ENCODE data around the gene CRACDL. TPM values are rescaled to one million over a fixed set of nuclear protein-coding genes. Genes with fewer than 3 reads are reported as not detected.
A peak's percentile ranks its signal among the peaks of the same experiment; 100 is the strongest.

CRACDL gene
- total and polyA plus RNA-seq, 2 of the 13 experiments (the other 11 are each of a cell fraction or from before 2014, with no cell fraction given): 0.15 to 0.26 TPM

- TF ChIP-seq NCOR1 (IDR thresholded peaks at IDR 0.05; ENCODE audit: borderline replicate concordance, low read length) (no peak), LCORL (IDR thresholded peaks at IDR 0.05) (no peak), LCORL (CRISPR knock-in tag; IDR thresholded peaks at IDR 0.05) (peak; percentile 76), ZNF841 (CRISPR knock-in tag; IDR thresholded peaks at IDR 0.05; ENCODE audit: borderline replicate concordance) (no peak), ZNF678 (CRISPR knock-in tag; IDR thresholded peaks at IDR 0.05) (no peak), ZNF557 (CRISPR knock-in tag; IDR thresholded peaks at IDR 0.05) (no peak), ZNF33A (CRISPR knock-in tag; IDR thresholded peaks at IDR 0.05; ENCODE audit: borderline replicate concordance) (no peak), POLR2AphosphoS5 (IDR thresholded peaks at IDR 0.05; ENCODE audit: low read depth, low read length) (no peak), YEATS4 (CRISPR knock-in tag; IDR thresholded peaks at IDR 0.05; ENCODE audit: borderline replicate concordance) (peak; percentile 51; the same call in 1 of the 2 replicates), ARID5B (CRISPR knock-in tag; IDR thresholded peaks at IDR 0.05) (peak; percentile 79), ZNF597 (CRISPR knock-in tag; IDR thresholded peaks at IDR 0.05) (no peak), STAG1 (CRISPR knock-in tag; IDR thresholded peaks at IDR 0.05) (no peak), NONO (IDR thresholded peaks at IDR 0.05) (no peak), NONO (CRISPR knock-in tag; conservative IDR thresholded peaks at IDR 0.05) (no peak), U2AF1 (optimal IDR thresholded peaks at IDR 0.05; ENCODE audit: low read depth, low read length) (peak; percentile 55), ZNF761 (CRISPR knock-in tag; conservative IDR thresholded peaks at IDR 0.05) (no peak; the same call in 1 of the 2 replicates), FOXO4 (CRISPR knock-in tag; conservative IDR thresholded peaks at IDR 0.05) (no peak), ZNF800 (CRISPR knock-in tag; IDR thresholded peaks at IDR 0.05) (peak; percentile 63; the same call in 1 of the 2 replicates), THAP8 (CRISPR knock-in tag; IDR thresholded peaks at IDR 0.05; ENCODE audit: borderline replicate concordance) (no peak), ZNF672 (CRISPR knock-in tag; IDR thresholded peaks at IDR 0.05) (no peak), ZNF747 (CRISPR knock-in tag; IDR thresholded peaks at IDR 0.05; ENCODE audit: borderline replicate concordance) (no peak)
These were observed 26.5 kb downstream of the CRACDL start (continued) for GRCh38 chr2:98909317-98910211.
